ENCODE data around the gene TDRD7.

Gene TDRD7

GRCh38 chr9:97411789-97412625 lies at the start of gene TDRD7:
TSS of gene TDRD7 (plus strand) at chr9:97412096. CDS start at chr9:97428466, 16,370 bp downstream.
- no peak for DNase-seq (ENCODE audit: low read depth)

- no peak for DNase-seq (ENCODE audit: low read depth)
Observed at GRCh38 chr9:97362777-97363545, 48.9 kb upstream of the TDRD7 start.

- DNase-seq (ENCODE audit: low read depth), result no peak
Observed at GRCh38 chr9:97363661-97364299, 48.1 kb upstream of the TDRD7 start.

- DNase-seq (ENCODE audit: low read depth), result no peak
Observed at GRCh38 chr9:97364769-97365490, 47.0 kb upstream of the TDRD7 start.

- no peak for DNase-seq (ENCODE audit: low read depth)
Observed at GRCh38 chr9:97365634-97366033, 46.3 kb upstream of the TDRD7 start.

- DNase-seq (ENCODE audit: low read depth), result no peak
Observed at GRCh38 chr9:97366476-97366875, 45.4 kb upstream of the TDRD7 start.

GRCh38 chr9:97366889-97367288 lies 45.0 kb upstream of the TDRD7 start:
- no peak for DNase-seq (ENCODE audit: low read depth)

GRCh38 chr9:97367729-97368128 lies 44.2 kb upstream of the TDRD7 start:
- no peak for DNase-seq (ENCODE audit: low read depth)

GRCh38 chr9:97368964-97369363 lies 42.9 kb upstream of the TDRD7 start:
- DNase-seq (ENCODE audit: low read depth), result no peak

- DNase-seq (ENCODE audit: low read depth), result no peak
Observed at GRCh38 chr9:97372580-97372979, 39.3 kb upstream of the TDRD7 start.

- no peak for DNase-seq (ENCODE audit: low read depth)
Observed at GRCh38 chr9:97373331-97373730, 38.6 kb upstream of the TDRD7 start.

GRCh38 chr9:97374811-97375210 lies 37.1 kb upstream of the TDRD7 start:
- no peak for DNase-seq (ENCODE audit: low read depth)

- DNase-seq (ENCODE audit: low read depth), result no peak
Observed at GRCh38 chr9:97376902-97377301, 35.0 kb upstream of the TDRD7 start.

- DNase-seq (ENCODE audit: low read depth), result no peak
Observed at GRCh38 chr9:97382099-97382718, 29.7 kb upstream of the TDRD7 start.

- no peak for DNase-seq (ENCODE audit: low read depth)
Observed at GRCh38 chr9:97384406-97385262, 27.3 kb upstream of the TDRD7 start.

GRCh38 chr9:97385626-97386264 lies 26.2 kb upstream of the TDRD7 start:
- no peak for DNase-seq (ENCODE audit: low read depth)

- DNase-seq (ENCODE audit: low read depth), result no peak
Observed at GRCh38 chr9:97386265-97386633, 25.6 kb upstream of the TDRD7 start.

GRCh38 chr9:97386733-97387503 lies 25.0 kb upstream of the TDRD7 start:
- no peak for DNase-seq (ENCODE audit: low read depth)

GRCh38 chr9:97387504-97387886 lies 24.4 kb upstream of the TDRD7 start:
- no peak for DNase-seq (ENCODE audit: low read depth)

All from non-pigmented ciliary epithelial cell (primary cell).